ENCODE data around the gene SLC6A12.

DNA sequence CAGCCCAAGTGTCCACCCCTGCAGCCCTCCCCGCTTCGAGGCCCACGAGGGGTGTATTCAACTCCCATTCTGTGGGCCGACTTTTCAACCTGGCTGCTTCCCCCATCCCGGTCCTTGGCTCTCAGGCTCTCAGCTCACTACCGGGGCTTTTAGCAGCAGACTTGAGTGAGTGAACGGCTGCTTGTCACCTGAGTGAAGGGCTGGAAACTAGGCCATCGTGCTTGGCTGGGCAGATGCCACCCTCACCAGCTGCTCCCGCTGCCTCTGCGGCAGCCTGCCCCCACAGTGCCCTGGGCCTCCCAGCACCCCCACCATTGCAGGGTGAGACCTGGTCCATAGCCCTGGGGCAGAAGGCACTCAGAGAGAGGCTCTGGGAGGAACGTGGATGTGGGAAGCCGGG, 59.9 kb downstream of the SLC6A12 start:
- TF ChIP-seq, protein P1, sequence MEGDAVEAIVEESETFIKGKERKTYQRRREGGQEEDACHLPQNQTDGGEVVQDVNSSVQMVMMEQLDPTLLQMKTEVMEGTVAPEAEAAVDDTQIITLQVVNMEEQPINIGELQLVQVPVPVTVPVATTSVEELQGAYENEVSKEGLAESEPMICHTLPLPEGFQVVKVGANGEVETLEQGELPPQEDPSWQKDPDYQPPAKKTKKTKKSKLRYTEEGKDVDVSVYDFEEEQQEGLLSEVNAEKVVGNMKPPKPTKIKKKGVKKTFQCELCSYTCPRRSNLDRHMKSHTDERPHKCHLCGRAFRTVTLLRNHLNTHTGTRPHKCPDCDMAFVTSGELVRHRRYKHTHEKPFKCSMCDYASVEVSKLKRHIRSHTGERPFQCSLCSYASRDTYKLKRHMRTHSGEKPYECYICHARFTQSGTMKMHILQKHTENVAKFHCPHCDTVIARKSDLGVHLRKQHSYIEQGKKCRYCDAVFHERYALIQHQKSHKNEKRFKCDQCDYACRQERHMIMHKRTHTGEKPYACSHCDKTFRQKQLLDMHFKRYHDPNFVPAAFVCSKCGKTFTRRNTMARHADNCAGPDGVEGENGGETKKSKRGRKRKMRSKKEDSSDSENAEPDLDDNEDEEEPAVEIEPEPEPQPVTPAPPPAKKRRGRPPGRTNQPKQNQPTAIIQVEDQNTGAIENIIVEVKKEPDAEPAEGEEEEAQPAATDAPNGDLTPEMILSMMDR (IDR thresholded peaks at IDR 0.05) = no peak
- no peak for TF ChIP-seq POLR2A (IDR thresholded peaks at IDR 0.05)

All from body of pancreas (tissue), 4 donors.